Osteoblast (primary cell): ENCODE measurements around the gene PPP2R5C. TPM values are rescaled to one million over a fixed set of nuclear protein-coding genes. Genes with fewer than 3 reads are reported as not detected.

ENCODE experiments used
- DNase-seq: peaks from one replicate; pipeline ENCODE4 v3.0.0; 2011; ENCODE audit warnings: low spot score, mixed read lengths; ENCODE audit not compliant: insufficient read length; ENCODE audit errors: missing footprints
- H2AFZ ChIP-seq: 2 replicates; pipeline ENCODE4 v1.6.0; 2011; ENCODE audit warnings: mild to moderate bottlenecking, low read length
- H3K27ac ChIP-seq: 2 replicates; pipeline ENCODE4 v1.5.1; 2011; ENCODE audit warnings: mild to moderate bottlenecking, low read depth, low read length, moderate library complexity
- H3K27me3 ChIP-seq: 2 replicates; pipeline ENCODE4 v1.6.0; 2012; ENCODE audit warnings: mild to moderate bottlenecking, control low read depth, inconsistent platforms, low read length, moderate library complexity; ENCODE audit not compliant: insufficient read depth
- H3K36me3 ChIP-seq: 2 replicates; pipeline ENCODE4 v1.5.1; 2011; ENCODE audit warnings: mild to moderate bottlenecking, low read length, control low read depth, moderate library complexity; ENCODE audit not compliant: insufficient read depth
- H3K4me1 ChIP-seq: 2 replicates; pipeline ENCODE4 v1.5.1; 2011; ENCODE audit warnings: mild to moderate bottlenecking, low read length, control low read depth, moderate library complexity; ENCODE audit not compliant: insufficient read depth
- H3K4me2 ChIP-seq: 2 replicates; pipeline ENCODE4 v1.6.0; 2011; ENCODE audit warnings: mild to moderate bottlenecking, low read length; ENCODE audit not compliant: insufficient read depth
- H3K4me3 ChIP-seq: fragments of 200-600 bp; sonication (generic); 3 replicates; pipeline ENCODE4 v1.5.1; 2012; ENCODE audit warnings: mild to moderate bottlenecking, low read length, inconsistent platforms; ENCODE audit not compliant: insufficient read depth
- H3K79me2 ChIP-seq: 2 replicates; pipeline ENCODE4 v1.6.0; 2012; ENCODE audit warnings: mild to moderate bottlenecking, low read length, control low read depth, inconsistent platforms; ENCODE audit not compliant: insufficient read depth
- H3K9me3 ChIP-seq: 2 replicates; pipeline ENCODE4 v1.5.1; 2011; ENCODE audit warnings: low read depth, low read length, control low read depth
- H4K20me1 ChIP-seq: 2 replicates; pipeline ENCODE4 v1.6.0; 2012; ENCODE audit warnings: mild to moderate bottlenecking, low read length, control low read depth; ENCODE audit not compliant: insufficient read depth
- CTCF ChIP-seq: IDR thresholded peaks from 2 replicates; pipeline ENCODE4 v1.5.1; 2011; ENCODE audit warnings: mild to moderate bottlenecking, low read depth, low read length, moderate library complexity; ENCODE audit errors: extremely low read depth
- total RNA-seq: library from RNA; depleted of rRNA; stranded (reverse); fragments of >200 nt; gene quantifications from 2 replicates; pipeline ENCODE4 v1.2.3, GENCODE V29; 2012

The PPP2R5C gene
- total RNA-seq, 1 donor: 101 TPM

- no peak for TF ChIP-seq CTCF
These were observed 182.9 kb downstream of the PPP2R5C start for GRCh38 chr14:101944451-101944850.

GRCh38 chr14:101945171-101945570, 183.7 kb downstream of the PPP2R5C start:
- no peaks in the 10 kb centered on the region for H3K36me3 ChIP-seq
- DNase-seq: no peak
- peak overlapping the region; percentile 29 for H2AFZ ChIP-seq
- no peaks in the 10 kb centered on the region for H4K20me1 ChIP-seq
- no peak overlapping the region for H3K4me2 ChIP-seq
- no peak overlapping the region for H3K4me3 ChIP-seq
- no peaks in the 10 kb centered on the region for H3K9me3 ChIP-seq
- no peak for TF ChIP-seq CTCF
- H3K27me3 ChIP-seq: peaks cover 4% of the 10 kb centered on the region
- H3K27ac ChIP-seq: no peak overlapping the region
- peaks cover 16% of the 10 kb centered on the region for H3K79me2 ChIP-seq
- peaks cover 11% of the 10 kb centered on the region for H3K4me1 ChIP-seq

More at GRCh38 chr14:101944451-101944850, 182.9 kb downstream of the PPP2R5C start:
- no peak overlapping the region for H3K27ac ChIP-seq
- no peaks in the 10 kb centered on the region for H3K36me3 ChIP-seq
- no peak overlapping the region for H3K4me3 ChIP-seq
- H4K20me1 ChIP-seq: no peaks in the 10 kb centered on the region
- H3K4me2 ChIP-seq: no peak overlapping the region
- peaks cover 11% of the 10 kb centered on the region for H3K4me1 ChIP-seq
- H2AFZ ChIP-seq: no peak overlapping the region
- DNase-seq: no peak
- peaks cover 4% of the 10 kb centered on the region for H3K27me3 ChIP-seq
- H3K79me2 ChIP-seq: peaks cover 14% of the 10 kb centered on the region
- H3K9me3 ChIP-seq: no peaks in the 10 kb centered on the region

- Histone ChIP-seq H3K27ac (peak overlapping the region; percentile 100), H3K79me2 (peaks cover 18% of the 10 kb centered on the region), H3K36me3 (no peaks in the 10 kb centered on the region), H4K20me1 (no peaks in the 10 kb centered on the region), H3K27me3 (peaks cover 2% of the 10 kb centered on the region), H3K4me3 (peak overlapping the region; percentile 83), H2AFZ (peak overlapping the region; percentile 98), H3K4me1 (peaks cover 11% of the 10 kb centered on the region), H3K4me2 (peak overlapping the region; percentile 100), H3K9me3 (no peaks in the 10 kb centered on the region)
- no peak for TF ChIP-seq CTCF
- peak; percentile 71 for DNase-seq
These were observed 186.0 kb downstream of the PPP2R5C start for GRCh38 chr14:101947577-101947903.

GRCh38 chr14:101947904-101948665, 186.6 kb downstream of the PPP2R5C start:
- DNase-seq: peak; percentile 99
- Histone ChIP-seq H3K36me3 (no peaks in the 10 kb centered on the region), H3K27ac (peak overlapping the region; percentile 100), H3K4me1 (peaks cover 11% of the 10 kb centered on the region), H3K9me3 (no peaks in the 10 kb centered on the region), H3K27me3 (no peaks in the 10 kb centered on the region), H3K4me3 (peak overlapping the region; percentile 83), H2AFZ (peak overlapping the region; percentile 98), H4K20me1 (no peaks in the 10 kb centered on the region), H3K4me2 (peak overlapping the region; percentile 100), H3K79me2 (peaks cover 18% of the 10 kb centered on the region)
- TF ChIP-seq CTCF: no peak
